OCI-LY3 (cell line): ENCODE data around the gene SLC35F4.

ENCODE experiments used
- EZH2phosphoT487 ChIP-seq: fragments of 200-600 bp; shearing (Covaris generic); IDR thresholded peaks from 2 replicates; pipeline ENCODE4 v1.6.1; 2018; ENCODE audit warnings: antibody characterized with exemption, mixed run types, low read depth
- TF ChIP-seq, protein P1 (sequence below): fragments of 200-600, 300-600 bp; sonication (generic); IDR thresholded peaks from 2 replicates; pipeline ENCODE4 v1.5.1; 2014; ENCODE audit warnings: antibody characterized with exemption, low read length, low read depth

DNA sequence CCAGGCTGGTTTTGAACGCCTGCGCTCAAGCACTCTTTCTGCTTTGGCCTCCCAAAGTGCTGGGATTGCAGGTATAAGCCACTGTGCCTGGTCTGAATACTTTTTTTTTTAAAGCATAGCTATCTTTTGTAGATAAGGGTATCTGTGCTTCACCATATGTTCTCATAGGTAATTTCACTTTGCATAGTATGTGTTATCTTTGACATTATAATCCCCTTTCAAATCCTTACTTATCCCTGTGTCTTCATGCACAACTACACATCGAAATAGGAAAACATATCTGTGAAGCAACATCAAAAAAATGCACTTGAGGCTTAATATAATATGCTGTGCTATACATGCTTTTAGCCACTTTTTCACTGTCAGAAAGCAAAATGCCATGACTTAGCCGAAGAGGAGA lies 94.1 kb downstream of the SLC35F4 start:
- TF ChIP-seq, protein P1, sequence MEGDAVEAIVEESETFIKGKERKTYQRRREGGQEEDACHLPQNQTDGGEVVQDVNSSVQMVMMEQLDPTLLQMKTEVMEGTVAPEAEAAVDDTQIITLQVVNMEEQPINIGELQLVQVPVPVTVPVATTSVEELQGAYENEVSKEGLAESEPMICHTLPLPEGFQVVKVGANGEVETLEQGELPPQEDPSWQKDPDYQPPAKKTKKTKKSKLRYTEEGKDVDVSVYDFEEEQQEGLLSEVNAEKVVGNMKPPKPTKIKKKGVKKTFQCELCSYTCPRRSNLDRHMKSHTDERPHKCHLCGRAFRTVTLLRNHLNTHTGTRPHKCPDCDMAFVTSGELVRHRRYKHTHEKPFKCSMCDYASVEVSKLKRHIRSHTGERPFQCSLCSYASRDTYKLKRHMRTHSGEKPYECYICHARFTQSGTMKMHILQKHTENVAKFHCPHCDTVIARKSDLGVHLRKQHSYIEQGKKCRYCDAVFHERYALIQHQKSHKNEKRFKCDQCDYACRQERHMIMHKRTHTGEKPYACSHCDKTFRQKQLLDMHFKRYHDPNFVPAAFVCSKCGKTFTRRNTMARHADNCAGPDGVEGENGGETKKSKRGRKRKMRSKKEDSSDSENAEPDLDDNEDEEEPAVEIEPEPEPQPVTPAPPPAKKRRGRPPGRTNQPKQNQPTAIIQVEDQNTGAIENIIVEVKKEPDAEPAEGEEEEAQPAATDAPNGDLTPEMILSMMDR = no peak
- no peak for TF ChIP-seq EZH2phosphoT487
